Ovary (tissue), 9 donors: ENCODE results near the gene SSX5. TPM values are rescaled to one million over a fixed set of nuclear protein-coding genes. Genes with fewer than 3 reads are reported as not detected.
A peak's percentile ranks its signal among the peaks of the same experiment; 100 is the strongest.
"Not testable (repeated sequence)": the region's sequence is repeated elsewhere in the genome, so short reads cannot be mapped to it uniquely, and the experiment has no call there.

Source experiments
- DNase-seq, 5 donors: peaks; one replicate each; pipeline ENCODE4 v3.0.0-alpha.2; 2019 to 2020
- H3K27ac ChIP-seq, 2 donors: fragments of 200-600 bp; one replicate each; pipeline versions ENCODE4 v1.5.1 to v1.8.0; 2019 to 2022
- H3K27me3 ChIP-seq: fragments of 200-600 bp; one replicate; pipeline ENCODE4 v1.8.0; 2022
- H3K36me3 ChIP-seq: fragments of 200-600 bp; sonication (generic); one replicate; pipeline ENCODE4 v1.5.1; 2019
- H3K4me1 ChIP-seq: one replicate; pipeline ENCODE4 v1.8.1; 2013; ENCODE audit warnings: mild to moderate bottlenecking, moderate library complexity; ENCODE audit not compliant: insufficient read depth
- H3K4me3 ChIP-seq: fragments of 200-600 bp; sonication (generic); one replicate; pipeline ENCODE4 v1.5.1; 2017
- H3K9me3 ChIP-seq, 2 donors: fragments of 200-600 bp in 1 of 2; sonication (generic) in 1 of 2; one replicate each; pipeline versions ENCODE4 v1.5.1 to v1.8.1; 2013 to 2019; ENCODE audit warnings: mild to moderate bottlenecking in 1 of 2, moderate library complexity in 1 of 2
- EP300 ChIP-seq: sonication (generic); formaldehyde crosslinking; IDR thresholded peaks from one replicate; pipeline ENCODE4 v1.6.1; 2017; ENCODE audit warnings: antibody characterized with exemption
- POLR2A ChIP-seq: fragments of 450-650 bp; IDR thresholded peaks from one replicate; pipeline ENCODE4 v1.6.1; 2017; ENCODE audit warnings: antibody characterized with exemption, mild to moderate bottlenecking, moderate library complexity
- WGBS, 3 donors: extraction: QIAGEN DNeasy Blood & Tissue Kit in 1 of 3; methylation state at CpG; one replicate each; pipeline versions ENCODE4 v1.1.5 to v1.1.7; 2013 to 2017; 5-methylcytosine and 5-hydroxymethylcytosine counted together
- intact Hi-C, 4 donors: fragments of 100-400 bp; cut with DNase I; formaldehyde crosslinking; loops; one replicate each; pipeline versions ENCODE4 v1.11.0 to v1.15.1; 2022 to 2023
- polyA plus RNA-seq, 2 donors: library from polyadenylated mRNA; stranded (reverse); fragments of 200-250 nt in 1 of 2; fragments of 350-450 nt in 1 of 2; fragmentation: Illumina TruSeq in 1 of 2; extraction: RNeasy Lipid Tissue Mini Kit (QIAGEN cat#74804) in 1 of 2; gene quantifications; one replicate each; pipeline ENCODE4 v1.2.3, GENCODE V29; 2013 to 2014
- total RNA-seq, 7 donors: library from RNA; depleted of rRNA in 2 of 7; stranded (reverse); fragments of >200 nt in 2 of 7; fragmentation: NEBNext Ultra II Directional in 3 of 7; extraction: Animal tissue kit (Norgen Biotek cat#: 25700) in 3 of 7; gene quantifications; one replicate each; pipeline versions ENCODE4 v1.1.0 to v1.2.4, GENCODE V29; 2016 to 2023
- TF ChIP-seq, protein P1 (sequence below), 3 donors: fragments of 450-650 bp in 2 of 3; fragments of 200-600 bp in 1 of 3; IDR thresholded peaks; one replicate each; pipeline versions ENCODE4 v1.5.1 to v1.8.0; 2016 to 2022; ENCODE audit warnings: antibody characterized with exemption in 3 of 3, mild to moderate bottlenecking in 1 of 3
- donor health status: DM: no; HTN: no; CAD: no; lungs with moderate emphysema.
- donor health status: DM: no; HTN: no; CAD: no.
- donor health status: Bipolar disorder and iron deficiency.
- donor health status: DM: yes; HTN: yes; CAD: no.
- donor health status: DM: no; HTN: no; CAD: no.
- donor health status: DM: yes; HTN: yes; CAD: no.

SSX5 gene
- total and polyA plus RNA-seq, 9 donors = not detected

DNA sequence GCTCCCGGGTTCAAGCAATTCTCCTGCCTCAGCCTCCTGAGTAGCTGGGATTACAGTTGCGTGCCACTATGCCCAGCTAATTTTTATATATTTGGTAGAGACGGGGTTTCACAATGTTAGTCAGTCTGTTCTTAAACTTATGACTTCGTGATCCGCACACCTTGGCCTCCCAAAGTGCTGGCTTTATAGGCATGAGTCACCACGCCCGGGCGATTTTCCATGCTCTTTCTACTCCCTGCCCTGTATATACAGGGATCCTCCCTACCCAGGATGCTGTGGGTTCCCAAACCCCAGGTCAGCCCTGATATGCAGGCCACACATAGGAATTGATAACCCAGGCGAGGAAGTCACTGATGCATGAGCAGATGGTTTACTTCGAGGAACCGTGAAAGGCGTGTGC is 31.4 kb downstream of the SSX5 start:
- H3K9me3 ChIP-seq = no peaks in the 10 kb centered on the region
- H3K27ac ChIP-seq = no peak overlapping the region
- TF ChIP-seq POLR2A (no peak), EP300 (no peak)
- TF ChIP-seq, protein P1, sequence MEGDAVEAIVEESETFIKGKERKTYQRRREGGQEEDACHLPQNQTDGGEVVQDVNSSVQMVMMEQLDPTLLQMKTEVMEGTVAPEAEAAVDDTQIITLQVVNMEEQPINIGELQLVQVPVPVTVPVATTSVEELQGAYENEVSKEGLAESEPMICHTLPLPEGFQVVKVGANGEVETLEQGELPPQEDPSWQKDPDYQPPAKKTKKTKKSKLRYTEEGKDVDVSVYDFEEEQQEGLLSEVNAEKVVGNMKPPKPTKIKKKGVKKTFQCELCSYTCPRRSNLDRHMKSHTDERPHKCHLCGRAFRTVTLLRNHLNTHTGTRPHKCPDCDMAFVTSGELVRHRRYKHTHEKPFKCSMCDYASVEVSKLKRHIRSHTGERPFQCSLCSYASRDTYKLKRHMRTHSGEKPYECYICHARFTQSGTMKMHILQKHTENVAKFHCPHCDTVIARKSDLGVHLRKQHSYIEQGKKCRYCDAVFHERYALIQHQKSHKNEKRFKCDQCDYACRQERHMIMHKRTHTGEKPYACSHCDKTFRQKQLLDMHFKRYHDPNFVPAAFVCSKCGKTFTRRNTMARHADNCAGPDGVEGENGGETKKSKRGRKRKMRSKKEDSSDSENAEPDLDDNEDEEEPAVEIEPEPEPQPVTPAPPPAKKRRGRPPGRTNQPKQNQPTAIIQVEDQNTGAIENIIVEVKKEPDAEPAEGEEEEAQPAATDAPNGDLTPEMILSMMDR (IDR thresholded peaks at IDR 0.05) = no peak
- no peaks in the 10 kb centered on the region for H3K27me3 ChIP-seq
- DNase-seq = no peak
- intact Hi-C loops = no loop called here
- H3K36me3 ChIP-seq = no peaks in the 10 kb centered on the region
- 75 to 84% (median 81%) methylated on average over 12 of the region's 12 CpGs for WGBS, 3 donors
- no peaks in the 10 kb centered on the region for H3K4me1 ChIP-seq
- no peak overlapping the region for H3K4me3 ChIP-seq

DNA sequence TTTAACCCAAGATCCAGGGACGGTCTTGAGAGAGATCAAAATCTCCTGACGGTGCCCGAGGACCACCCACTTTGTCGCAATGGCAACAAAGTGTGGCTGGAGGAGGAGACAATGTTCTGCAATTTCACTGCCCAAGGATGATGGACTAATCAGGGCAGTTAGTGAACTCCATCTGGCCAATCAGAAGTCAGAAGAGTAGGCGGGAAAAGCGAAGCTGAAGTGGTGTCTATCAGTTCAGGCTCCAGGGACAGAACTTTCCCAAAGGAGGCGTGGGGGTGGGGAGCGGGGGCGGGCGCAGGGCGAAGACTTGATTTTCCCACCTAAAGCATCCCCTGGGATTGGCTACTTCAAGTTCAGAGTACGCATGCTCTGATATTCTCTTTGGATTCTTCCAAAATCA is 40.6 kb downstream of the SSX5 start:
- WGBS, 3 donors = 84 to 87% (median 87%) methylated on average over 12 of the region's 12 CpGs
- intact Hi-C loops = no loop called here
- Histone ChIP-seq H3K27ac (no peak overlapping the region), H3K4me3 (no peak overlapping the region), H3K27me3 (no peaks in the 10 kb centered on the region), H3K4me1 (no peaks in the 10 kb centered on the region), H3K36me3 (no peaks in the 10 kb centered on the region), H3K9me3 (no peaks in the 10 kb centered on the region)
- no peak for DNase-seq
- TF ChIP-seq, protein P1 (IDR thresholded peaks at IDR 0.05) = no peak
- TF ChIP-seq EP300 = no peak
- no peak for TF ChIP-seq POLR2A

DNA sequence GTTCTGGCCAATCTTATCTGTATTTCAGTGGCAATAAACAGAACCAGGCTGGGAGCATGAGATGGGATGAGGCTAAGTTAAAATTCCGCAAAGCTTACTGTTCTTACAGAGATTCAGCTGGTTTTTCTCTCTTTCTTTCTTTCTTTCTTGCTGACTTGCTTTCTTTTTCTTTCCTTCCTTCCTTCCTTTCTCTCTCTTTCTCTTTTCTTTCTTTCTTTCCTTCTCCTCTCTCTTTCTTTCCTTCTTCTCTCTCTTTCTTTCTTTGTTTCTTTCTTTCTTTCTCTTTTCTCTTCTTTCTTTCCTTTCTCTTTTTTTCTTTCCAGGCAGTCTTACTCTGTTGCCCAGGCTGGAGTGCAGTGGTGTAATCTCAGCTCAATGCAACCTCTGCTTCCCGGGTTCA is 41.8 kb downstream of the SSX5 start:
- Histone ChIP-seq H3K9me3 (no peaks in the 10 kb centered on the region), H3K4me1 (no peaks in the 10 kb centered on the region)
- intact Hi-C loops = no loop called here

DNA sequence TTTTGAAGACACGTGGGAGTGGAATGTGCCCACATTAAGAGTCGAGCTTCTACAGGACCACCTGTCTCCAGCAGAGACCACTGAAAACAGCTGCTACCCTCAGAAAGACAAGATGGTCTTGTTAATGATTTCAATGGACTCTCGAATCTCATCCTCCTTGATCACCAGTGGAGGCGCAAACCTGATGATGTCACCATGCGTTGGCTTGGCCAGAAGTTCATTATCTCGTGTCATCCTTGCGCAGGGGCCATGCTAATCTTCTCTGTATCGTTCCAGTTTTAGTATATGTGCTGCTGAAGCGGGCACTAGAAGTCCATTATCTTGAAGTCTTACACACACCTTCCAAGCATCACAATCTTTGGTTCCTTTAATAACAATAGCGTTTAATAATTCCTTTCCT is 42.8 kb downstream of the SSX5 start:
- no peak for DNase-seq
- H3K9me3 ChIP-seq = no peaks in the 10 kb centered on the region
- no peak overlapping the region for H3K27ac ChIP-seq
- H3K4me1 ChIP-seq = no peaks in the 10 kb centered on the region
- TF ChIP-seq, protein P1 (IDR thresholded peaks at IDR 0.05) = no peak
- H3K36me3 ChIP-seq = no peaks in the 10 kb centered on the region
- intact Hi-C loops = no loop called here
- H3K4me3 ChIP-seq = no peak overlapping the region
- 75 to 79% (median 76%) methylated on average over 10 of the region's 10 CpGs for WGBS, 3 donors
- no peaks in the 10 kb centered on the region for H3K27me3 ChIP-seq

More for the DNA sequence above, 41.8 kb downstream of the SSX5 start:
- 73 to 83% (median 79%) methylated on average over 2 of the region's 2 CpGs for WGBS, 3 donors
- TF ChIP-seq EP300 = no peak
- TF ChIP-seq, protein P1 (IDR thresholded peaks at IDR 0.05) = no peak
- TF ChIP-seq POLR2A = no peak
- no peak for DNase-seq
- no peaks in the 10 kb centered on the region for H3K27me3 ChIP-seq
- H3K4me3 ChIP-seq = no peak overlapping the region
- no peaks in the 10 kb centered on the region for H3K36me3 ChIP-seq
- H3K27ac ChIP-seq = no peak overlapping the region

DNA sequence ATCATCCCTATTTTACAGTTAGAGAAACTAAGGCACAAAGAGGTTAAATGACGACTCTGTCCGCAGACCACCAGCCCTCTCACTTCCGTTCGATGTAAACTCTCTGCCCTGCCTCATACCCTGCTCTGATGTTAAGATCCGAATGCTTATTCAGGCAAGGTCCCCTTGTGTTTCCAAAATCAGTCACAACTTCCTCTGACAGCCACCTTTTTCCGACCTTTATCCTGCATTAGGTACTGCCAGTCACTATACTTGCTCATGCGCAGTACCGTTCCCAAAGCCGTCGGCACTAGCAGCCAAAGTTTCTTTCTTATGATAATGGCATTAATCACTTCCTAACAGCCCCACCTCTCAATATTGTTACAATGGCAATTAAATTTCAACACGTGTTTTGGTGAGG is 53.9 kb downstream of the SSX5 start:
- H3K9me3 ChIP-seq, H3K27me3 ChIP-seq, H3K4me3 ChIP-seq, intact Hi-C loops, H3K36me3 ChIP-seq, H3K4me1 ChIP-seq, DNase-seq, H3K27ac ChIP-seq: not testable (repeated sequence)
- WGBS, 3 donors = 62 to 70% (median 68%) methylated on average over 11 of the region's 11 CpGs

DNA sequence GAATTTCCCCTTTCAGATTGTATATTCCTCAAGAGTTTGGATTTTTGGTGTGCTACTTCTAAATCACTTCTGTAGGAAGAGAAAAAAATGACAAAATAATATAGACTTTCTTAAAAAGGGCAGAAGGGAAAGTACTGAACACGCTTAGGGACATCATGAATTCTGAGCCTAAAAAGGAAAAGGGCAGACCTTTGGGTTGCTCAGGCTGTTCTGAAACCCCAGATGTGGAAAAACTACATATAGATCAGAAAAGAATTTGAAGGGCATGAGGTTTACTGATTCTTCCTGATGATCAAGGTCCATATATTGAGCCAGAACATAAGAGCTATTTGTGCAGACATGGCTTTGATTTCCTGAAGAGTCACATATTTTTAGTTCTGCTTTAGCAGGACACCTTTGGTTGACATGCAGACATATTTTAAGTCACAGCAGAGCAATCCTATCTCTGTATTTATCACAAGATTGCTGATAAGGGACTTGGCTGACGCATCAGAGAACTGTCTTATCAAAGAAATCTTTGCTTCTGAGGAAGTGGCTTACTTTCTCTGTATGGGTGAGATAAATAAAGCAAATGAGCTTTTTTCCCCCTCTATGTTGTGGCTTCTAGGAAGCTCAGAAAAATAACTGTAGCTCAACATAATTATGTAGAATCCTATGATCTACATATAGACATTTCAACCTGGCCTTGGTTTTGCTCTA is 54.6 kb downstream of the SSX5 start:
- H3K36me3 ChIP-seq, H3K9me3 ChIP-seq, H3K4me1 ChIP-seq, H3K27me3 ChIP-seq, intact Hi-C loops, DNase-seq, H3K27ac ChIP-seq, H3K4me3 ChIP-seq: not testable (repeated sequence)
- 54 to 80% (median 75%) methylated on average over 1 of the region's 2 CpGs for WGBS, 3 donors

DNA sequence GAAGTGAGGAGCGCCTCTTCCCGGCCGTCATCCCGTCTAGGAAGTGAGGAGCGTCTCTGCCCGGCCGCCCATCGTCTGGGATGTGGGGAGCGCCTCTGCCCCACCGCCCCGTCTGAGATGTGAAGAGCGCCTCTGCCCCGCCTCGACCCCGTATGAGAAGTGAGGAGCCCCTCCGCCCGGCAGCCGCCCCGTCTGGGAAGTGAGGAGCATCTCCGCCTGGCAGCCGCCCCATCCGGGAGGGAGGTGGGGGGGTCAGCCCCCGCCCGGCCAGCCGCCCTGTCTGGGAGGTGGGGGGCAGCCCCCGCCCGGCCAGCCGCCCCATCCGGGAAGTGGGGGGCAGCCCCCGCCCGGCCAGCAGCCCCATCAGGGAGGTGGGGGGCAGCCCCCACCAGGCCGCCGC is 57.5 kb downstream of the SSX5 start:
- H3K4me1 ChIP-seq, H3K9me3 ChIP-seq, H3K27ac ChIP-seq, intact Hi-C loops, H3K36me3 ChIP-seq, H3K27me3 ChIP-seq, H3K4me3 ChIP-seq: not testable (repeated sequence)
- peak in 2 of 5 donors; percentile 14 to 26 for DNase-seq
- 93 to 98% (median 94%) methylated on average over 16 to 27 of the region's 33 CpGs for WGBS, 3 donors
